Astrocyte of the spinal cord (primary cell): ENCODE results near the gene ZNF599.

Source experiments
- DNase-seq: peaks from one replicate; pipeline ENCODE4 v3.0.0; 2011; ENCODE audit warnings: low read depth, low spot score
- H3K4me3 ChIP-seq: 2 replicates; pipeline ENCODE4 v1.5.1; 2011; ENCODE audit warnings: low read depth, mild to moderate bottlenecking, low read length, moderate library complexity
- in situ Hi-C: cut with HindIII; loops from 2 replicates; pipeline ENCODE4 v1.10.0; 2017; ENCODE audit warnings: low sequenced_read_pairs
- TF ChIP-seq, protein P1 (sequence below): IDR thresholded peaks from 2 replicates; pipeline ENCODE4 v1.5.1; 2012; ENCODE audit warnings: low read depth, mild to moderate bottlenecking, low read length, inconsistent platforms

Gene ZNF599

DNA sequence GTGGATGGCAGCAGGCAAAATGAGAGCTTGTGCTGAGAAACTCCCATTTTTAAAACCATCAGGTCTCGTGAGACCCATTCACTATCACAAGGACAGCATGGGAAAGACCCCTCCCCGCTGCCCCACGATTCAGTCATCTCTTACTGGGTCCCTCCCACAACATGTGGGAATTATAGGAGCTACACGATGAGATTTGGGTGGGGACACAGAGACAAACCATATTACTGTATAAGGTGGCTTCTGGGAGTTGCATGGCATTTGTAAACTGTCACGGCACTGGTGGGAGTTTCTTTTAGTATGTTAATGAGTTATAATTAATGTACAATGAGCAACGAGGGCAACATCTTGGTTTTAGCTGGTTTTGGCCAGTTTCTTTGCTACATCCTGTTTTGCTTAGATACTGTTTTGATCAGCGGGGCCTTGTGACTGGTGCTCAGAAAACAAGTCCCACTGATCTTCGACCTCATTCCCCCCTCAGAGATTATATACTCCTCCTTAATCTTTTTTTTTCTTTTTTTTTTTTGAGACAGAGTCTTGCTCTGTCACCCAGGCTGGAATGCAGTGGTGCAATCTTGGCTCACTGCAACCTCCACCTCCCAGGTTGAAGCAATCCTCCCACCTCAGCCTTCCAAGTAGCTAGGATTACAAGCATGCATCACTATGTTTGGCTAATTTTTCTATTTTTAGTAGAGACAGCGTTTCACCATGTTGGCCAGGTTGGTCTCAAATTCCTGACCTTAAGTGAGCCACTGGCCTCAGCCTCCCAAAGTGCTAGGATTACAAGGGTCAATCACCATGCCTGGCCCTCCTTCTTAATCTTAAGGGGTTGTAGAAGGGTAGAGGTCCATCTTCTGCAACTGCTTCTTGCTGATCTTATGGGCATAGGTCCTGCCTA, 21.3 kb upstream of the ZNF599 start:
- in situ Hi-C loops = no loop called here
- TF ChIP-seq, protein P1, sequence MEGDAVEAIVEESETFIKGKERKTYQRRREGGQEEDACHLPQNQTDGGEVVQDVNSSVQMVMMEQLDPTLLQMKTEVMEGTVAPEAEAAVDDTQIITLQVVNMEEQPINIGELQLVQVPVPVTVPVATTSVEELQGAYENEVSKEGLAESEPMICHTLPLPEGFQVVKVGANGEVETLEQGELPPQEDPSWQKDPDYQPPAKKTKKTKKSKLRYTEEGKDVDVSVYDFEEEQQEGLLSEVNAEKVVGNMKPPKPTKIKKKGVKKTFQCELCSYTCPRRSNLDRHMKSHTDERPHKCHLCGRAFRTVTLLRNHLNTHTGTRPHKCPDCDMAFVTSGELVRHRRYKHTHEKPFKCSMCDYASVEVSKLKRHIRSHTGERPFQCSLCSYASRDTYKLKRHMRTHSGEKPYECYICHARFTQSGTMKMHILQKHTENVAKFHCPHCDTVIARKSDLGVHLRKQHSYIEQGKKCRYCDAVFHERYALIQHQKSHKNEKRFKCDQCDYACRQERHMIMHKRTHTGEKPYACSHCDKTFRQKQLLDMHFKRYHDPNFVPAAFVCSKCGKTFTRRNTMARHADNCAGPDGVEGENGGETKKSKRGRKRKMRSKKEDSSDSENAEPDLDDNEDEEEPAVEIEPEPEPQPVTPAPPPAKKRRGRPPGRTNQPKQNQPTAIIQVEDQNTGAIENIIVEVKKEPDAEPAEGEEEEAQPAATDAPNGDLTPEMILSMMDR = no peak
- no peak for DNase-seq
- no peak overlapping the region for H3K4me3 ChIP-seq

GRCh38 chr19:34793565-34793964, 20.6 kb upstream of the ZNF599 start:
- in situ Hi-C loops = no loop called here
- TF ChIP-seq, protein P1 = no peak
- no peak for DNase-seq
- H3K4me3 ChIP-seq = no peak overlapping the region

DNA sequence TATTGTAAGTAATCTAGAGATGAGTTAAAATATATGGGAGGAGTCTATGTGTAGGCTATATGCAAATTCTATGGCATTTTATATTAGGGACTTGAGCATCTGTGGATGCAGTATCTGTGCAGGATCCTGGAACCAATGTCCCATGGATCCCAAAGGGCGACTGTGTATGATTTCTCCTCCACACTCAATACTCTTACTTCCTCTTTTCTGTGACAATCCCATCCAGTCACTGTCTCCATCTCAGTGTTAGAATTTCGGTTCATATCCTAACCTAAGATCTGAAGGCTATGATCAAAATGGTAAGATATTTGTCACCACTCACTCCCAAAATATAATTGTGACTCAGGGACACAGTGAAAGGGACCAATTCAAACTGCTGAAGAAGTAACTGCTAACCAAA, 15.1 kb upstream of the ZNF599 start:
- TF ChIP-seq, protein P1 = no peak
- no peak overlapping the region for H3K4me3 ChIP-seq
- DNase-seq = no peak
- in situ Hi-C loops = no loop called here

GRCh38 chr19:34787059-34787824, 14.2 kb upstream of the ZNF599 start:
- no peak for DNase-seq
- no peak overlapping the region for H3K4me3 ChIP-seq
- in situ Hi-C loops = no loop called here
- TF ChIP-seq, protein P1 = no peak

- no peak overlapping the region for H3K4me3 ChIP-seq
- TF ChIP-seq, protein P1 = no peak
- no peak for DNase-seq
- in situ Hi-C loops = no loop called here
Measured at GRCh38 chr19:34786236-34786635, 13.2 kb upstream of the ZNF599 start.

DNA sequence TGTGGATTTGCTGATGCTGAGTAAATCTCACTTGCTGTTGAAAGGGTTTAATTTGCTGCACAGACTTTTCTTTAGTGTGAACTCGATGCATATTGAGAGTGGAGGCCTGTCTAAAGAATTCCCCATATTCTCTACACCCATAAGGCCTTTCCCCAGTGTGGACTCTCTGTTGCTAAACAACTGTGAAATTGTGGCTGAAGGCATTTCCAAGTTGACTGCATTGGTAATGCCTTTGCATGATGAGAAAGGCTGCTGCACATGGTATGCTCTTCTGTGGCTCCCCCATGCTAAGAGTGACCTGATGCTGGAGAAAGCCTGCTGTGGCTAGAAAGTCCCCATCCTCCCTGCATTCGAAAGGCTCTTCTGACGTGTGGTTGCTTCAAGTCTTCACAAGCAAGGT, 6.6 kb upstream of the ZNF599 start:
- no peak overlapping the region for H3K4me3 ChIP-seq
- in situ Hi-C loops = no loop called here
- TF ChIP-seq, protein P1 = no peak
- DNase-seq = no peak
